Omental fat pad (tissue), 4 donors: Measurements from ENCODE around the gene EXTL1. TPM values are rescaled to one million over a fixed set of nuclear protein-coding genes. Genes with fewer than 3 reads are reported as not detected.

ENCODE experiments used
- ATAC-seq: fragments of 150-250 bp; one replicate; pipeline ENCODE4 v1.9.1; 2016; ENCODE audit warnings: mild to moderate bottlenecking, moderate library complexity; ENCODE audit not compliant: low FRiP score
- DNase-seq: peaks from one replicate; pipeline ENCODE4 v3.0.0-alpha.2; 2019; ENCODE audit warnings: low spot score
- CTCF ChIP-seq, 3 donors: fragments of 450-650 bp; IDR thresholded peaks; one replicate each; pipeline ENCODE4 v1.5.1; 2016 to 2017; ENCODE audit warnings: antibody characterized with exemption in 3 of 3, mild to moderate bottlenecking in 3 of 3, moderate library complexity in 2 of 3
- total RNA-seq, 4 donors: library from RNA; depleted of rRNA; stranded (reverse); fragments of >200 nt; gene quantifications; one replicate each; pipeline ENCODE4 v1.1.0, GENCODE V29; 2016

The EXTL1 gene
- total RNA-seq, 4 donors from 2014 or later = 0.65 TPM; not detected in 3

- ATAC-seq (no peak), DNase-seq (no peak)
- no peak for TF ChIP-seq CTCF (IDR thresholded peaks at IDR 0.05)
These were observed 19.8 kb downstream of the EXTL1 start for GRCh38 chr1:26041401-26041800.

GRCh38 chr1:26041978-26042377 is 20.4 kb downstream of the EXTL1 start:
- ATAC-seq (no peak), DNase-seq (no peak)
- no peak for TF ChIP-seq CTCF (IDR thresholded peaks at IDR 0.05)

- DNase-seq = no peak
- no peak for ATAC-seq
- no peak for TF ChIP-seq CTCF (IDR thresholded peaks at IDR 0.05)
These were observed 22.2 kb downstream of the EXTL1 start for GRCh38 chr1:26043765-26044164.

- no peak for TF ChIP-seq CTCF (IDR thresholded peaks at IDR 0.05)
- no peak for DNase-seq
- no peak for ATAC-seq
These were observed 22.8 kb downstream of the EXTL1 start for GRCh38 chr1:26044414-26044813.

- DNase-seq (no peak), ATAC-seq (no peak)
- no peak for TF ChIP-seq CTCF (IDR thresholded peaks at IDR 0.05)
These were observed 23.6 kb downstream of the EXTL1 start for GRCh38 chr1:26044971-26045721.

DNA sequence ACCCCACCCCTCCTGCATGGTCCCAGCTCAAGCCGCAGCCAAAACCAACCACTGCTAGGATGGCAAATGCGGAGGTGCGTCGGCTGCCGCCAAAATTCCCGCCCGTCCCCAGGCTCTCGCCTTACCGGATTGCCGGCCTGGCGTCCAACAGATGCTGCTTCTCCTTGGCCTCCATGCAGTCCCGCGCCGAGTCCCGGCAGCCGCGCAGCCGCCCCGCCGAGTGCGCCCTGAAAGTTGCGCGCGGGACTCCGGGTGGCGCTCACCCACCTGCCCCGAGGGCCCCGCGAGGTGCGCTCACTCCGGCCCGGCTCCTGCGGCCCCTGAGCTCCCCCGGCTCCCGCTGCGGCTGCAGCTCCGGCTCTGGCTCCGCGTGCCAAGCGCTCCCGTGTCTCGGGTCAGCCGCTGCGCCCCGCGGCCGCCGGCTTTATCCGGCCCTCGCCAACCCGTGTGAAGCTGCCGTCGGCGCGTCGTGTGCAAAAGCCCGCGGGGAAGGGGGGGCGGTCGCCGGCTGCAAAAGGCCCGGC is 24.2 kb downstream of the EXTL1 start, which contains the start of gene SLC30A2:
Gene SLC30A2, minus strand, starts transcription at position 397 of the 524 bp plus-strand sequence. Its CDS starts 222 bp downstream, at position 175.
- ATAC-seq (no peak), DNase-seq (no peak)
- no peak for TF ChIP-seq CTCF (IDR thresholded peaks at IDR 0.05)
